HepG2 (cell line): ENCODE measurements around the gene HCN4. TPM values are rescaled to one million over a fixed set of nuclear protein-coding genes. Genes with fewer than 3 reads are reported as not detected.

Source experiments
- GMEB2 ChIP-seq: IDR thresholded peaks from 2 replicates; pipeline ENCODE4 v1.6.1; 2016; ENCODE audit warnings: missing biosample characterization, missing genetic modification reagents, low read depth
- MLLT10 ChIP-seq: sonication (generic); formaldehyde crosslinking; IDR thresholded peaks from 2 replicates; pipeline ENCODE4 v1.4.0; 2020; ENCODE audit warnings: missing genetic modification reagents
- SRF ChIP-seq: IDR thresholded peaks from 2 replicates; pipeline ENCODE4 v1.6.1; 2011; ENCODE audit warnings: mild to moderate bottlenecking, low read depth, low read length, moderate library complexity
- TARDBP ChIP-seq: sonication (generic); formaldehyde crosslinking; IDR thresholded peaks from 2 replicates; pipeline ENCODE4 v1.8.0; 2022; ENCODE audit warnings: mild to moderate bottlenecking, missing genetic modification reagents
- ZMYM4 ChIP-seq: sonication (generic); formaldehyde crosslinking; IDR thresholded peaks from 2 replicates; pipeline ENCODE4 v1.8.1; 2023; ENCODE audit warnings: mild to moderate bottlenecking, missing genetic modification reagents
- ZNF142 ChIP-seq: sonication (generic); formaldehyde crosslinking; IDR thresholded peaks from 2 replicates; pipeline ENCODE4 v1.4.0; 2020; ENCODE audit warnings: missing genetic modification reagents
- ZNF773 ChIP-seq: sonication (generic); formaldehyde crosslinking; IDR thresholded peaks from 2 replicates; pipeline ENCODE4 v1.4.0; 2020; ENCODE audit warnings: missing genetic modification reagents, borderline replicate concordance
- polyA plus RNA-seq, 8 experiments: library from polyadenylated mRNA; depleted of rRNA in 3 of 8; stranded (reverse) in 7 of 8; unstranded in 1 of 8; fragments of >200 nt; fragmentation: Illumina TruSeq in 4 of 8; extraction: Trizol in 4 of 8; gene quantifications; 2 replicates each; pipeline versions ENCODE4 v1.2.1 to v1.2.3, GENCODE V29; 2011 to 2016; ENCODE audit warnings: low read depth in 4 of 8, missing spikeins in 1 of 8, mixed read lengths in 1 of 8; ENCODE audit not compliant: insufficient read depth in 1 of 8
- total RNA-seq, 5 experiments: library from RNA; depleted of rRNA; stranded (reverse); fragments of >200 nt; fragmentation: Illumina TruSeq; extraction: Trizol; gene quantifications; 2 replicates each; pipeline ENCODE4 v1.2.3, GENCODE V29; 2016; ENCODE audit warnings: low read depth in 1 of 5

Gene HCN4
- total and polyA plus RNA-seq, 2 of the 13 experiments (the other 11 are each of a cell fraction or from before 2014, with no cell fraction given) = not detected

GRCh38 chr15:73346735-73347312 lies 21.9 kb downstream of the HCN4 start (continued):
- TF ChIP-seq ZNF773 (CRISPR knock-in tag) = 0 out of 2 replicates have a peak, but pooled peaks have one; percentile 27
- TF ChIP-seq ZNF142 (CRISPR knock-in tag) = peak; percentile 58; the same call in 1 of the 2 replicates
- TF ChIP-seq MLLT10 = no peak
- peak; percentile 39; the same call in 1 of the 2 replicates for TF ChIP-seq ZMYM4
- TF ChIP-seq TARDBP = no peak
- no peak for TF ChIP-seq SRF
- TF ChIP-seq GMEB2 = no peak
